Neutrophil (primary cell): Measurements from ENCODE around the gene PDE4D.
A peak's percentile ranks its signal among the peaks of the same experiment; 100 is the strongest.

Experiments used
- H3K27ac ChIP-seq: fragments of 200-600 bp; sonication (generic); 2 replicates; pipeline ENCODE4 v1.5.1; 2016; ENCODE audit warnings: mild to moderate bottlenecking, moderate library complexity
- H3K27me3 ChIP-seq: fragments of 200-600 bp; sonication (generic); 2 replicates; pipeline ENCODE4 v1.6.0; 2016; ENCODE audit warnings: mild to moderate bottlenecking
- H3K36me3 ChIP-seq: fragments of 200-600 bp; sonication (generic); 2 replicates; pipeline ENCODE4 v1.5.1; 2017
- H3K4me1 ChIP-seq, 2 experiments: fragments of 200-600 bp in 1 of 2; sonication (generic) in 1 of 2; 1 replicate in 1 of 2; 2 replicates in 1 of 2; pipeline versions ENCODE4 v1.5.1 to v1.6.1; 2013 to 2016; ENCODE audit warnings: low read depth in 1 of 2, low read length in 1 of 2, mild to moderate bottlenecking in 1 of 2, moderate library complexity in 1 of 2; ENCODE audit not compliant: control insufficient read depth in 1 of 2, insufficient read depth in 1 of 2
- H3K4me3 ChIP-seq, 2 experiments: fragments of 200-600 bp in 1 of 2; sonication (generic) in 1 of 2; 1 replicate in 1 of 2; 2 replicates in 1 of 2; pipeline ENCODE4 v1.5.1; 2013 to 2016; ENCODE audit warnings: low read depth in 1 of 2, low read length in 1 of 2, mild to moderate bottlenecking in 1 of 2, moderate library complexity in 1 of 2
- H3K9me3 ChIP-seq: fragments of 200-600 bp; sonication (generic); 2 replicates; pipeline ENCODE4 v1.5.1; 2016
- TF ChIP-seq, protein P1 (sequence below): fragments of 200-600 bp; sonication (generic); IDR thresholded peaks from 2 replicates; pipeline ENCODE4 v1.5.1; 2016; ENCODE audit warnings: antibody characterized with exemption

The PDE4D gene

DNA sequence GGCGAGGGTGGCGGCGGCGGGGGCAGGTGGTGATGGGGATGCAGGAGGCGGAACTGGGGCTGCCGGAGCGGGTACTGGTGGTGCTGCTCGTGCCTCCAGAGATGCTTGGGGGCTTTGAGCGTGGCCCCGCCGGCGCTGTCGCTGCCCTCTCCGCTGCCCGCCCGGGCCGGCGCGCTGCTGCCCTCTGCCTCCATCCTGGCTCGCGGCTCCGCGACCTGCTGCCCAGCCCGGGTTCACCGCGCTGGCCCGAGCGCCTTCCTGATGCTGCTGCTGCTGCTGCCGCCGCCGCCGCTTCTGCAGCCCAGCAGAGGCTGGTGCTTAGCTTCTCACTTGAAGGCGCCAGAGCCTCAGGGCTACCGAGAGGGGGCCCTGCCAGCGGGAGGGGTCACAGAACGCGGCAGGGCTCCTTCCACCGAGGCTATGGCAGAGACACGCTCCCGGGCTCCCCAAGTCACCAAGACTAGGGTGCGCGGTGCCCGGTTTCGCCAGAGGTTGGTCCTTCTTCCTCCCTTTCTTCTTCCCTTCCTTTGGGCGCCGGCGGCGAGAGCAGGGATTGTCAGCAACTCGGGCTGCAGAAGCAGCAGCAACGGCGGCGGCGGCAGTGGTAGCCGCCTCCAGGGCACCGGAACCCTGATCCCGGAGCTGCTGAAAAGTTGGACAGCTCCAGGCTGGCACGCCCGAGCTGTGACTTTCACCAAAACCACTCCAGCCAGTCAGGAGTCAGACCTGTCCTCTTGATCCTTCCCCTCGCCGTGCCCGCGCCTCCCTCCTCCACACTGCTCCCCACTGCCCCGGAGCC, at the start of gene PDE4D:
Gene PDE4D, minus strand, starts transcription at position 298 of the 799 bp plus-strand sequence.
- no peaks in the 10 kb centered on the region for H3K9me3 ChIP-seq
- H3K27me3 ChIP-seq: peaks cover 37% of the 10 kb centered on the region
- peaks cover 3 to 16% of the 10 kb centered on the region in 2 experiments for H3K4me1 ChIP-seq
- peak within 1 kb of the TSS in 1 of 2 experiments; percentile 19 for H3K4me3 ChIP-seq
- no peaks in the 10 kb centered on the region for H3K36me3 ChIP-seq
- no peak within 1 kb of the TSS for H3K27ac ChIP-seq
- TF ChIP-seq, protein P1, sequence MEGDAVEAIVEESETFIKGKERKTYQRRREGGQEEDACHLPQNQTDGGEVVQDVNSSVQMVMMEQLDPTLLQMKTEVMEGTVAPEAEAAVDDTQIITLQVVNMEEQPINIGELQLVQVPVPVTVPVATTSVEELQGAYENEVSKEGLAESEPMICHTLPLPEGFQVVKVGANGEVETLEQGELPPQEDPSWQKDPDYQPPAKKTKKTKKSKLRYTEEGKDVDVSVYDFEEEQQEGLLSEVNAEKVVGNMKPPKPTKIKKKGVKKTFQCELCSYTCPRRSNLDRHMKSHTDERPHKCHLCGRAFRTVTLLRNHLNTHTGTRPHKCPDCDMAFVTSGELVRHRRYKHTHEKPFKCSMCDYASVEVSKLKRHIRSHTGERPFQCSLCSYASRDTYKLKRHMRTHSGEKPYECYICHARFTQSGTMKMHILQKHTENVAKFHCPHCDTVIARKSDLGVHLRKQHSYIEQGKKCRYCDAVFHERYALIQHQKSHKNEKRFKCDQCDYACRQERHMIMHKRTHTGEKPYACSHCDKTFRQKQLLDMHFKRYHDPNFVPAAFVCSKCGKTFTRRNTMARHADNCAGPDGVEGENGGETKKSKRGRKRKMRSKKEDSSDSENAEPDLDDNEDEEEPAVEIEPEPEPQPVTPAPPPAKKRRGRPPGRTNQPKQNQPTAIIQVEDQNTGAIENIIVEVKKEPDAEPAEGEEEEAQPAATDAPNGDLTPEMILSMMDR: no peak

DNA sequence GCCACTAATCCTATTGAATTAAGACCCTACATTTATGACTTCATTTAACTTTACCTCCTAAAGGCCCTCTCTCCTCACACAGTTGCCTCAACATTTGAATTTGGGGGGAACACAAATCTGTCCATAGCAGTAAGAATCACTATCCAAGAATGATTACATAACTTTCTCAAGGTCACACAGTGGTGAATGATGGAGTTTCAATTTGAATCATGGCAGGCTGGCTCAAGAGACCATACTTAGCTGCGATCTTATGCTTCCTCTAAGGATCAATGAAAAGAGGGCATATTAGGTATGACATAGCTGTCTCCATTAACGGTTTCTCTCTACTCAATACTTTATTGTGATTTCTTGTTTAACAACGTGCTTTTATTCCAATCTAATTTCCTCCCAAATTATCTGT, 44.1 kb upstream of the PDE4D start:
- no peak overlapping the region for H3K27ac ChIP-seq
- no peaks in the 10 kb centered on the region for H3K27me3 ChIP-seq
- no peaks in the 10 kb centered on the region for H3K4me1 ChIP-seq
- TF ChIP-seq, protein P1: no peak
- no peaks in the 10 kb centered on the region for H3K36me3 ChIP-seq
- no peak overlapping the region for H3K4me3 ChIP-seq
- no peaks in the 10 kb centered on the region for H3K9me3 ChIP-seq

DNA sequence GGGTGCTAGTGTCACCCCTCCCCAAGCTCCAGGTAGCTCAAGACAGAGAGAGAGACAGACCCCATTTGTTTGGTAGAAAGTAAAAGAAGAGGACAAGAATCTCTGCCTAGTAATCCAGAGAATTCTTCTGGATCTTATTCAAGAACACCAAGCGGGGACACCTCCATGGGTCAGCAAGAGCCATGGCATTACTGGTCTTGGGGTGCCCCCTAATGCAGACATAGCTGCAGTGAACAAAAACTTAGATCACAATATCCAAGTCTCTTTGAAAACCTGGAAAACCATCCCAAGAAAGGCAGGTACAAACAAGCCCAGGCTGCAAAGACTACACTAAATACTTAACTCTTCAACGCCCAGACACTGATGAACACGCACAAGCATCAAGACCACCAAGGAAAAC, 29.9 kb upstream of the PDE4D start:
- H3K4me1 ChIP-seq: no peaks in the 10 kb centered on the region
- TF ChIP-seq, protein P1: no peak
- H3K27me3 ChIP-seq: no peaks in the 10 kb centered on the region
- no peak overlapping the region for H3K4me3 ChIP-seq
- H3K9me3 ChIP-seq: no peaks in the 10 kb centered on the region
- no peaks in the 10 kb centered on the region for H3K36me3 ChIP-seq
- H3K27ac ChIP-seq: no peak overlapping the region

DNA sequence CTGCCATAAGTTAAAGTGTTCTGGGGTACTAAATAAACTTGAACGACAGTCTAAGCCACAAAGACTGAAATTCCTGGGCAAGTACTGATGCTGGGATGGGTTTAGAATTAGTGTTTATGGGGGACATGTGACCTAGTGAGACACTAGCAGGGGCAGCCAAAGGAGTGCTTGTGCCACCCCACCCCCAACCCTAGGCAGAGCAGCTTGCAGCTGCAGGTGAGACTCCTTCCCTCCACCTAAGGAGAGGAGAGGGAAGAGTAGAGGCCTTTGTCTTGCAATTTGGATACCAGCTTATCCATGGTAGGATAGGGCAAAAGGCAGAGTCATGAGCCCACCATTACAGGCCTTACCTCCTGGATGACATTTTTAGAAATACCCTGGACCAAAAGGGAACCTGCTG, 28.7 kb upstream of the PDE4D start:
- TF ChIP-seq, protein P1: no peak
- Histone ChIP-seq H3K27ac (no peak overlapping the region), H3K27me3 (no peaks in the 10 kb centered on the region)

DNA sequence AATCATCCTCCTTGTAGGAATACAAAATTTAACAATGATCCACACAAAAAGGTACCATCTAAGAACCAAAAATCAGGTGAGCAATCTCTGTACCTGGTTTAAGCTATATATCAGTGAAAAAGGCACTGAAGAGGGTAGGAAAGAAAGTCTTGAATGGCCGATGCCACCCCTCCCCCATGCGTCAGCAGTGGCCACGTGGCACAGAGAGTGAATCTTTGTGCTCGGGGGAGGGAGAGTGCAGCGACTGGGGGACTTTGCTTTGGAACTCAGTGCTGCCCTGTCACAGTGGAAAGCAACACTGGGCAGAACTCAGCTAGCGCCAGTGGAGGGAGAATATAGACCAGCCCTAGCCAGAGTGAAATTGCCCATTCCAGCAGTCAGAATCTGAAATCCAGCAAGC, 28.3 kb upstream of the PDE4D start:
- Histone ChIP-seq H3K27me3 (no peaks in the 10 kb centered on the region), H3K4me3 (no peak overlapping the region), H3K36me3 (no peaks in the 10 kb centered on the region), H3K9me3 (no peaks in the 10 kb centered on the region), H3K4me1 (no peaks in the 10 kb centered on the region), H3K27ac (no peak overlapping the region)
- TF ChIP-seq, protein P1: no peak

More for the DNA sequence above, 28.7 kb upstream of the PDE4D start:
- Histone ChIP-seq H3K4me3 (no peak overlapping the region), H3K36me3 (no peaks in the 10 kb centered on the region), H3K4me1 (no peaks in the 10 kb centered on the region), H3K9me3 (no peaks in the 10 kb centered on the region)
